Breast epithelium (tissue), 3 donors: ENCODE data around the gene CSK.

ENCODE experiments used
- CTCF ChIP-seq, 3 donors: fragments of 450-650 bp; IDR thresholded peaks; one replicate each; pipeline ENCODE4 v1.5.1; 2016 to 2017; ENCODE audit warnings: antibody characterized with exemption in 3 of 3, mild to moderate bottlenecking in 3 of 3, moderate library complexity in 3 of 3
- POLR2A ChIP-seq: fragments of 450-650 bp; IDR thresholded peaks from one replicate; pipeline ENCODE4 v1.6.1; 2016; ENCODE audit warnings: antibody characterized with exemption, mild to moderate bottlenecking, moderate library complexity
- POLR2AphosphoS5 ChIP-seq, 3 donors: sonication (generic); formaldehyde crosslinking; IDR thresholded peaks; one replicate each; pipeline ENCODE4 v1.6.1; 2017; ENCODE audit warnings: antibody characterized with exemption in 3 of 3

- TF ChIP-seq CTCF (IDR thresholded peaks at IDR 0.05) = no peak
- TF ChIP-seq POLR2A = no peak
- no peak for TF ChIP-seq POLR2AphosphoS5 (IDR thresholded peaks at IDR 0.05)
These were observed 29.9 kb upstream of the CSK start for GRCh38 chr15:74752011-74752410.
